Fibroblast of lung (primary cell): ENCODE data around the gene ROBO1.

ENCODE experiments used
- CTCF ChIP-seq, 2 donors: IDR thresholded peaks in 1 of 2; conservative IDR thresholded peaks in 1 of 2; 1 replicate in 1 of 2; 2 replicates in 1 of 2; pipeline ENCODE4 v1.5.1; 2011 to 2012; ENCODE audit warnings: low read length in 2 of 2, control low read depth in 1 of 2, inconsistent platforms in 1 of 2, low read depth in 1 of 2, mild to moderate bottlenecking in 1 of 2
- EZH2 ChIP-seq: IDR thresholded peaks from 2 replicates; pipeline ENCODE4 v1.5.1; 2012; ENCODE audit warnings: low read length, control low read depth, mild to moderate bottlenecking; ENCODE audit errors: missing control alignments

GRCh38 chr3:79314544-79314943 is 453.3 kb downstream of the ROBO1 start:
- TF ChIP-seq CTCF (conservative IDR thresholded peaks at IDR 0.05 in 1 of 2, IDR thresholded peaks at IDR 0.05 in 1 of 2; ENCODE audit: low read depth in 1 of 2, low read length in 2 of 2) (no peak), EZH2 (no peak)
